Hindlimb muscle (tissue), 1 donor: Measurements from ENCODE around the gene CTNNB1. TPM values are rescaled to one million over a fixed set of nuclear protein-coding genes. Genes with fewer than 3 reads are reported as not detected.

ENCODE experiments used
- DNase-seq: peaks from one replicate; pipeline ENCODE4 v3.0.0-alpha.2; 2013
- polyA plus RNA-seq: library from polyadenylated mRNA; unstranded; fragments of 120-200 nt; gene quantifications from one replicate; pipeline ENCODE4 v1.2.1, GENCODE V29; 2013; ENCODE audit not compliant: insufficient read length

Gene CTNNB1
- polyA plus RNA-seq, 1 donor = 283 TPM

DNA sequence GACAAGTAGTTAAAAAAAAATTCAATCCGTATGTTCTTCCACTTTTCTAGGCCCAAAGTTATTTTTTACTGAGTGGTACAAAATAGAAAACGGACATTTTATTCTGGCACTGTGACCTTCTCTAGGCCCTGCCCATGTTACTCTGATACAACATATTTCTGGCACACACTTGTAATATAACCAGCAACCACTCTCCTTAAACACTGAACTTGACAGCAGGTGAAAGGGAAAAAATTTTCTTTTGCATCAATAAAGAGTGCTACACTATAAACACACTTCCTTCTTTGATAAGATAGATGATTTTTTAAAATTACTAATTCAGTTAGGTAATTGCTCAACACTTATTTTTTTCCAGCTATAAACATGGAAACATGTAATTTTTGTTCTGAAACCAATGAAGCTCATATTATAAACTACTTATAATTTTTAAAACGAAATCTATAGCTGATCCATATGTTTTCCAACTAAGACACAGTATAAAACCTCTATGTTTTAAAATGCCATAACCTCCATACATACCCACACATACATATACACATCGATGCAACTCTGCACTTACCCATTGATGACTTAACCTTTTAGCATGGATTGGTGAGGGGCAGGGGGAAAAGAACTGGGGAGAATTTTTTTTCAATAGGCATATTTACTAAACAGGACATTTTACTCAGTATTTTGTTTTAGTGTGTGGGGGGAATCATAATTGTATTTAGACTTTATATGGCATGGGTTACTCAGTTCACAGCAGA, 5.3 kb upstream of the CTNNB1 start:
- no peak for DNase-seq

DNA sequence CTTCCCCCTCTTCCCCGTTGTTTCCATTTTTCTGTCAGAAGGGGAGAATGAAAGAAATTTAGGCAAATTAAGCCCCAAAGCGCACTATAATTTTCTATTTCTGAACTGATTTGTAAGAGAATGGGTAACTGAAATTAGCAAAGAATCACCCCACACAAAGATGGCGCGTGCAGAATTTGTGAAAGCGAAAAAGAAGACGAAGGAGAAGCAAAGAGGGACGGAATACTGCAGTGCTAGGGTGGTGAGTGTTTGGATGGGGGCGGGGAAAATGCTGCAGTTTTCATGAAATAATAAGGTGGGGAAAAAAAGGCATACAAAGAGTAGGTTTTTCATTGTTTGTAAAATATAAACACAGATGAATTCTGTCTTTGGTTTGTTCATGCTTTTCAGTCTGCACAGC, 4.6 kb upstream of the CTNNB1 start:
- DNase-seq = no peak

DNA sequence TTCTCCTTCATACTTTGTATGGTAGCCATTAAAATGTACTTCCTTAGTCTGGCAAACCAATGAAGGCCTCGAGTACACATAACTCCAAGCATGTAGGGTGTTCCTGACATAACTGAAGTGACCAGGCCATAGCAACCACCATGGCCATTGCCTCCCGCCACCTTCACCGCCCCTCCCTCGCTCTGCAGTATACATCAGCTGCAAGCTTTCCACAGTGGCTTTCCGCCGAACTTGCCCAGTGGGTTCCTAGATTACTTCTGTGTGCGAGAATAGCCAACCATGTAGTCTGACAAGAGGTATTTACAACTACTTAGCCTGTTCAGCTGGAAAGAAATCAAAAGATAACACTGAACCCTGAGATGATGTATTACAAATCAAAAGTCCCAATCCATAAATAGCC, 3.4 kb upstream of the CTNNB1 start:
- no peak for DNase-seq

DNA sequence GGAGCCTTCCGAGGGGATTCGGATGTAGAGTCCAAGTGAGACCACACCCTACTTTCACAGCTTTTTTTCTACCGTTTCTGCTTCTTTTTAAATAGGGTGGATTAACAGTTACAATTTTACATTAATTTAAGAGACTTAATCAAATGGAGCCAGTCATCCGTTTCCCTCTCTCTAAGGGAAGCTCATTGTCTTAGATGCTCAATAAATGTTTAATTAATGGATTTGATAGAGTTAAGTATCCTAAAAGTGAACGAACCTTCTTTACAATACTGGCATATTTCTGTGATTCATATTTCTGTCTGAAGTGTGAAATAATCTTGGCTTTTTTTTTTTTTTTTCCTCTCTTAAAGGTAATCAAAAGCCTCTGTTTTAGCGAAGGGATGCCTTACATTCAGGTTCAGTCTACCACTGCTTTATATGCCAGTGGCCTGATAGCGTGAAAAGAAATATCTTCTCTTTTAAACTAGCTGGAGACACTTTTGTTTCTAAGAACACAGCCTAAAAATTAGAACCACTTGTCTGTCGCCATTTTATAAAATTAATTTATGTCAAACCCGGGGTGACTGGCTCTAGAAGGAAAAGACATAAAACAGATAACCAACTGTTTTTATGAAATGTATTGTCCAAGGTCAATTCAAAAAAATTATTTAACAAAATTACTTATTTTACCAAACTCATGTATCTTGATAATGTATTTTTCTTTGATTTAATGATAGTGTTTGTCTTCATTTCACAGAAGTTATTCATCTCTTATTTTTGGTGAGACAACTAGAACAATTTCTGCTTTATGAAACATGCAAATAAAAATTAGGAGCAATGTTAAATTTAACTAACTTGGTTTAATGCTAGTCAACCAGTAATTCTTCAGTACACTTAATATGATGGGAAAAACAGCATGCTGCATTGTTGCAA, 2.5 kb upstream of the CTNNB1 start:
- no peak for DNase-seq

DNA sequence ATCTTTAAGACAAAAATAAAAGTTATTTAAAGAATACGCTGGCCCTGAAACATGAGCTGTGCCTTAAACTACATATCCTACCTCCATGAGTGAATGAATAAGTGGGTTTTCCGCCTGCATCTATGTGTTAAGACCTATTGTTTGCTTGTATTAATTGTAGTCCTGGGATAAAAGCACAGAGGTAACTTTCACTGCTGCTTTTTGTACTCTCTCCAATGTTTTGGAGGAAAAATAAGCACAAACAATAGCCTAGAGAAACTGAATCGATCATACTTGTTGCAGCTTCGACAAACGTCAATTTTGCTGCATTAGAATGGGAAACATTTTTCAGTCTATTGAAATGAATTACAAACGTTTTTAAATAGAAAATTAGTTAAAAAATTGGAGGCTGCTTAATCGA, 1.3 kb upstream of the CTNNB1 start:
- DNase-seq = no peak

DNA sequence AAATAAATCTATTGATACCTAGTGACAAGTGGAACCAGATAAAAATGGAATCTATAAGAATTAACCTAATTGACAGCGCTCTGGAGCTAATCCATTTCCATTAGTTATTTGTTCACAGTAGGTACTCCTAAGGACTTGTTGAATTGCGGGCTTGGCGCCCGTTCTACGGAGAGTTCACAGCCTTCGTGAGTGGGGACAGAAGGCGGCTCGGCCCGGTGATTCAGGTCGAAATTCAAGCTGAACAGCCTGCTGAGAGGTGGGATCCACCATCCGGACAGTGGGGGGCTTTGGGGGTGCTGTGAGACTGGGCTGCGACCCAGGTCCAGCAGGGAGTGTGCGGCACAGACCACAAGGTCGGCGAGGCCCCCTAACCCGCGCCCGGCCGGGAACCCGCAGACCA, 779 bp upstream of the CTNNB1 start:
- no peak for DNase-seq

DNA sequence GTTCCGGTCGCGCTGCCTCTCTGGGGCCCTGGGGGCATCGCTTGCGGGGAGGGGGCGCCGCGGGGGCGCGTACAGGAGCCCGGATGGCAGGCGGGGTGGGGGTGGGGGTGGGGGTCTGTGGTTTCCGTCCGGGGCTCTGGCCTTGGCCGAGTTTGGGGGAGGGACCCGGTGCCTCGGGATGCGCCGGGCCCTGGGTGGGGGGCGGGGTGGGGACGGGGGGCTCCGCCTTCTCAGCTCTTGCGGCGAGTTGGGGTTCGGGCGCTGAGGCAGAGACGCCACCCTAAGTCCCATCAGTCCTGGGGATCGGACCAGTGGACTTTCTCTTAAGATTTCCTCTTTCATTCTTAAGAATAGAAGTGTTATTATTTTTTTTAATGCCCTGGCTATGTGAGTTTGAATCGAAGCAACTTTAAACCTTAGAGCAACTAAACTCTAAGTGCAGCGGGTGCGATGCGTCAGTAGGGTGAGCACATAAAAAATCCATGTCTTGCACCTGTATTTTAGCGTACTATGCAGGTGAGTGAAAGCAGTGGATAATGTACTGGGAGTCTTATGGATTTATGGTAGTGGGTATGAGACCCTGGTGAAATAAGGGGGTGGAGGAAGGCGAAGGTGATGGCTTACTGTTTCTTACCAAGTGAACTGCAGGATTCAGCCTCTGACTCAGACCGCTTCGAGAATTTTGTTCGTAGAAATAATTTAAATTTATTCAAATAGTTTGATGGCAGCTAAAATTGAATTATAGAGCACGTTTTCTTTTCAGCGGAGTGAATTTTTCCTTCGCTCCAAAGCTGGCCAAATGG, 762 bp downstream of the CTNNB1 start:
- peak; percentile 49 for DNase-seq

DNA sequence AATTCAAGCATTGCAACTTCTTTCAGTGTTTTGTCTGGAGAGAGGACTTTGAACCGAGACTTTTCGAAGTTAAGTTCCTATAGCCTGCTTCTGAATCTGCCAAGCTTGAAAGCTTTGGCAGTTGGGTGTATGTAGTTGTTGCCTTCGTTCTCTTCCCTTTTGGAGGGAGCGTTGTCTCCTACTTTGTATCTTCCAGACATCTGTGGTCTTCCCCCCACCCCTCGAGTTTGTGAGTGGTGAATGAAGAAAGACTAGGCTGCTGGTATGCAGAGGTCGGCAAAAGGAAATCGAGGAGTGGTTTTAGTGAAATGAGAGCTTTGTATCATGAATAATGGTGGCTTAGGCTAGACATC, 1.3 kb downstream of the CTNNB1 start:
- DNase-seq = peak; percentile 40

DNA sequence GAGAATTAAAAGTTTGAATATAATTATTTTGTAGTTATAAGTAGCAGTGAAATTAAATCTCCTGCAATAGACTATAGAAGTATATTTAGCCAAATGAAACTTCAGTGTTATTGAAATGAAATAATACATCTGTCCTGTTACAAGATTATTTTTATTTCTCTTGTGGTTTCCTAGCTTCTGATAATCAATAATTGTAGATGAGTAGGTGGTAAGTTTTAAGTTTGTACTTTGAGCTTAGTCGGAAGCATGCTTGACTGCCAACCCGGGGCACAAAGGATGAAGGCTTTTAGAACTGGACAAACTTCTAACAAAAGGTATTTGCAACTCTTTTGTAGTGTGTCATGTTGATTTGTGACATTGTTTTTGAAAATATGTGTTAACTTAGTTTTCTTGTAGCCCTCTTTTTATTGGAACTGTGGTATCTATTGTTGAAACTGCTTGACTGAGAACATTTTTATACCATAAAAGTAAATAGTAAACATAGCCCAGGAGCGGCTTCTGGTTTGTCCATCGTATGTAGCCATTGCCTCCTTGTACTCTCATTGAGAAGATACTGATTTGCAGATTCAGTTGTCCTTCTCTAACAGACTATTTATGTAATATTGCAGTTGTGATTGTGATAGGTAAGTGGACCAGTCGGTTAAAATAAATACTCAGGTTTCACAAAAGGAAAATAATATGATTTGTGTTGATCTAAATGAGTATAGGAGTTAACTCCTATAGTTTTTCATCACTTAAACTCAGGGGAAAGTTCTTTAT, 2.9 kb downstream of the CTNNB1 start:
- DNase-seq = no peak

DNA sequence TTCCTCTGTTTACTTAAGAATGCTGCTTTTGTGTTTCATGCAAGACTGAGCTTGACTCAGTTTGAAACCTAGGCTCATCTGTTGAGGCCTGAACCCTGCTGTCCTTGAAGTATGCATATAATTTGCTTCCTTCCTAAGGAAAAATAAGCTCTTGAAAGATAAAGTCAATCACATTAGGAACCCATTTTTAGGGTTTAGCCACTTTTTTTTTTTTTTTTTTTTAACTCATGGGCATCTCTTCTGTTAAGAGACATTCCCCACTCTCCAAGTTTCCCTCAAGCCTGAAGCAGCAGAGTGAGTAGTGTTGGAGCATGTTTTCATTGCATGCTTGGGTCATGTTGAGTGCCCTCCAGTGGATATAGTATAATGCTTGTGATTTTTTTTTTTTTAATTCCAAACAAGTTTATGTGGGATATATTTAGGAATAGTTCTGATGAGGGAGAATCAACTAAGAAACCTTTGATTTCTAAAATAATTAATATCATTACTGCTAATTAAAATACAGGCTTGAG, 3.6 kb downstream of the CTNNB1 start:
- no peak for DNase-seq

DNA sequence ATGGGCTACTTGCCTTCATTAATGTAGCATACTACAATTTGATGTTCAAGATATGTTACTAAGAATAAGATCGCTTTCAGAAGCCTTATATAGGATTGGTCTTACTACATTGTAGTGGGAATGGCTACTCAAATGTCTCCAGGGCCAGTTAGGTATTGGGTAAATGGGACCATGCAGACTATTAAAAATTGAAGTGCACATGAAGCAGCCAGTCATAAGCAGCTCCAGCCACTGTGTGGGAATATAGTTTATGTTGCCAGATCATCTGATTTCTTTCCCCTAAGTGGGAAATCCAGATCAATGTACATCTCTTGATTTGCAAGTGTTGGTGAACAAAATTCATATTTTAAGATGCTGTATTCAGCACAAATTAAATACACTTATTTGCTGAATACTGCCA, 5.1 kb downstream of the CTNNB1 start:
- no peak for DNase-seq

DNA sequence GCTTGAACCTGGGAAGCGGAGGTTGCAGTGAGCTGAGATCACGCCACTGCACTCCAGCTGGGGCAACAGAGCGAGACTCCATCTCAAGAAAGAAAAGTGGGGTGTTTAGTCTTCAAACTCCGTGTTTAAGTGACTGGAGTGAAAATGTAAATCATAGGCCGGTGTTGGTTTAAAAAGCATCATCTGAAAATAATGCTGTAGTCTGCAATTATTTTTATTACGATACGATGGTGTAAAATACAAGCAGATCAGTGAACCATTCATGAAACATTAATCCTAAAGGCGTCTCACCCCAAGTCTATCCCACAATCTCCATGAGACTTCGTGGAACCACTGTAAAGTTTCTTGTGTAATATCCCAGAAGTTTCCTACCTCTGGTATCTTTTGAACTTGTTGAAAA, 6.3 kb downstream of the CTNNB1 start:
- no peak for DNase-seq

DNA sequence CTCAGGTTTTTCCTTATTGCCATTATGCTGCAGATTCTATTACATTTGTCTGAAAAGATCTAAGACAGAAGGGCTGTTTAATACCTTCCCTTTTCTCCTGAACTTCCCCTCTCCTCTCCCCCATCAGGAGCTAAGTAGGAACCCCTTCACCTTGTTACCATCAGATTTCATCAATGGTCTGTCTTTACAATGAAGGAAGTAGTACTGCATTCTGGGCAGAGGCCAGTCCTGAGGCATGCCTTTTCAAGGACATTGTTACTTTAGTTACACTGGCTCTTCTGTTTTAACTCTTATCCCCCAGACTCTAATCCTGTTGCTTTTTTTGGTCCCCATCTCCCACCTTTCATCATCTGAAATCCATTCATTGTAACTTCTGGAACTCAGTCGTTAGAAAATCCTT, 8.1 kb downstream of the CTNNB1 start:
- no peak for DNase-seq

DNA sequence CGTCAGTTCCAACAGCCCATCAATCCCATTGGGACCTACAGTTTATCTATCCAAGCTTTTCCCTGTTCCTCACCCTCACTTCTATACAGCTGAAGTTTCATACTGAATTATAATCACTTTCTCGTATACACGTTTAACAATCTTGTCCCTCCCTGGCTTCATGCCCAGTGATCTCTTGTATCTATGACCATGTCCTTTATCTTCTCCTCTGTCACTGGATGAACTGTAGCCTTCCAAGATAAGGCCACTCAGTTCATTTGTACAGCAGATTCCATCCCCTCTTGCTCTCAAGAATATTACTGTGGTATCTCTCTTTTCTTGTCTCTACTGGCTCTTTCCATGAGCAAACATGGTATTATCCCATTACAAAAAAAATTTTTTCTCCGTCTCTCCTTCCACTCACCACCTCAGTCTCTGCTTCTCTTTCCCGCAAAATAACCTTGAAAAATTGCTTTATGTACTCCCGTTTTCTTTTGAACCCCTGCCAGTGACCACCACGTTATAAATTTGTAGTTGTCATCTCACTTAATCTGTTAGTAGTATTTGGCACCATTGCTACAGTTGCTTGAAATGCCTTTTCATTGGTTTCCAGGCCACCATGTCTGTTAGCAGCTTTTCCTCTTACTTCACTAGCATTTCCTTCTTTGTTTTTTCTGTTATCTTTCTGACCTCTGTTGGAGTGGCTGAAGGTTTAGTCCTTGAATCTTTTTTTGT, 9.4 kb downstream of the CTNNB1 start:
- no peak for DNase-seq

DNA sequence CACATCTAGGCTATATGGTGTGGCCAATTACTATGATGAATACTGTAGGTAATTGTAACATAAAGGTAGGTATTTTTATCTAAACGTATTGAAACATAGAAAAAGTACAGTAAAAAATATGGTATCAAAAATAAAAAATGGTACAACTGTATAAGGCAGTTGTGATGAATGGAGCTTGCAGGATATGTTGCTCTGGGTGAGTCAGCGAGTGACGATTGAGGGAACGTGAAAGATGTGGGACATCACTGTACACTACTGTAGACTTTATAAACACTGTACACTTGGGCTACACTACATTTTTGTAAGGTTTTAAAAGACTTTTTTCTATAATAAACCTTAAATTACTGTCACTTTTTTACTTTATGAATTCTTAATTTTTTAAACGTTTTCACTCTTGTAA, 10.3 kb downstream of the CTNNB1 start:
- no peak for DNase-seq

DNA sequence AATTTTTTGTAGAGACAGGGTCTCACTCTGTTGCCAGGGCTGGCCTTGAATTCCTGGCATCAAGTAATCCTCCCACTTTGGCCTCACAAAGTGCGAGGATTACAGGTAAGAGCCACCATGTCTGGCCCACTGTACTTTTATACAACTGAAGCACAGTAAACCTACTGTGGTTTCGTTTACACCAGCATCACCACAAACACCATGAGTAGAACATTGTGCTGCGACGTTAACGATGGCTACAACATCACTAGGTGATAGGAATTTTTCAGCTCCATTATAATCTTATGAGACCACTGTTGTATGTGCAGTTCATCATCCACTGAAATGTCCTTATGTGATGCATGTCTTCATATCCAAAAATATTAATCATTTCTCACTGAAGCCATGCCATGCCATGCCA, 11.7 kb downstream of the CTNNB1 start:
- DNase-seq = no peak

DNA sequence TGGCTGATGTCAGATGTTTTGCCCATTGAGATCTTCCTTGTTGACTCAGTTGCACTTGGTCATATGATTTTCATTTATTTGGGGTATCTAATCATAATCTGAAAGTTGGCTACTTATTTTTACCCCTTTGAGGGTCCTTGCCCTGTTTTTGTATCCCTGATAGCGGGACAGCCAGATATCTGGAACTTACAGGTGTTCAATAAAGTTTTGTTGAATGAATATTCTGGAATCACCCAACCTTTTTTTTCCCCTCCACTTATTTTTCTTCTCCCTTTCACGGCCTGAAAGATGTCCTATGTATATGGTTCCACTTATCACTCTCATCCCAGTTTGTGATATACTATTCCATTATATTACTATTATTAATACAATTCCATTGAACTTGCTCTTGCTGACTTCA, 12.8 kb downstream of the CTNNB1 start:
- no peak for DNase-seq

DNA sequence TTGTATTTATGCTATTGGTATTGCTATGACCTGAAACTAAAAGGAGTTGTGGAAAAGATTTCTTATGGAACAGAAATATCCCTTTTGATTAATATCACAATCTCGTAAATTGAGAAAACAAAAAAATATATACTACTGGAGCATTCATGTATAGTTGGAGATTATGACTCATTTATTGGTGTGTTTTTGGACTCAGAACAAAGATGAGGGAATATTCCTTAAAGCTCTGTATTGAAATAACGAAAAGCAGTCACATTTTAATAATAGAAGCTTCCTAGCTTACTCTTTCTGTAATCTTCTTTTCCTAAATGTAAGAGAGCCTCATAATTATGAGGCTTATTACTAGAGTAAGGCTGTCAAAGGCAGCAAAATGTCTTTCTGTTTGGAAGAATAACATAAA, 14.3 kb downstream of the CTNNB1 start:
- DNase-seq = no peak

DNA sequence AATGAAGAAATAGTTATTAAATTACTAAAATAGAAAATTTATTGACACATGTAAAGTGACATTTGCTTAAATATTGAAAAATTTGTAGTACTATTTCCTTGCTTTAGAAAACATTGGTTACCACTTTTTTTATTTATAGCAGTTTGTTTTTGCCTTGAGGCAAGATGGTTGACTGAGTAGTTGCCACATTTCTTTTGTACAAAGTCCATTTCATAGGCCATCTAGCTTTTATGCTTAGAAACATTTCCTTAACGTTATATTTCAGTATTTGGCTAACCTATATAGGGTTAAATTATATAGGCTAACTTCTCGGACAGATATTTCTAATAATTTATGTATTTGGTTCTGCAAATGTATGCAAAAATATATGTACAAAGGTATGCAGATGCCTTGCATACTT, 17.1 kb downstream of the CTNNB1 start:
- no peak for DNase-seq

DNA sequence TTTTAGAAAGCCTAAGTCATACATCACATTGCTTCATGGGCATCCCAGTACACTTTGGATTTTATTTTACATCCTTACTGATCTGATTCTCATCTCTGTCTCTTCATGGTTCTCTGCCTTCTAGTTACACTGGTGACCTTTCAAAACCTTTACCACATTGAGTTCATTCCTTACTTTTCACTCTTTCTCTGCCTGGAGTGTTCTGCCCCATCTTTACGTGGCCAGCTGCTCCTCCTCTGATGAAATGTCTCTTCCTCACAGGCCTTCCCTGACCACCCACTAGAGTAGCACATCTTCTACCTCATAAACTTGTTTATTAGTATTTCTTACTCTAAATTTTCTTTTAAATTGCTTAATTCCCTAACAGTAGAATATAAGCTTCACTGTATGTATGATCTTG, 17.7 kb downstream of the CTNNB1 start:
- DNase-seq = no peak

DNA sequence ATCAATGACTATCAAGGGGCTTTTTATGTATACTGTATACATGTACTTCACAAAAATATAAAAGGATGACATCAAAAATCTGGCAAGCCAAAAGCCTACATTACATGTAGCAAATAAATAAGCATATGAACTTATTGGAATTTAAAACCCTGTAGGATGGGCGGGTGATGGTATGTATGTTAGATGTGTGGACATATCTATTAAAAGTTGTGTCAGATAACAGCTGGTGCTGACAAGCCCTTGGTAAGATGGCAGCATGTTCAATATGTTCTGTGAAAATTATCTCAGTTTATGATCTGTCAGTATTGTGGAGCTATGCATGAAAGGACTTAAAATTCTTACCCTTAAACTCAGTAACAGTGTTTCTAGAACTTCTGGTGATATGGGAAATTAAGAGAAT, 20.1 kb downstream of the CTNNB1 start:
- no peak for DNase-seq
